HEK293 (cell line): ENCODE measurements around the gene CSNK1G2.

Experiments used
- CTCF ChIP-seq: fragments of 450-650 bp; formaldehyde crosslinking; IDR thresholded peaks from 2 replicates; pipeline ENCODE4 v1.5.1; 2016; ENCODE audit warnings: missing biosample characterization, missing genetic modification characterization
- INSM2 ChIP-seq: fragments of 450-650 bp; formaldehyde crosslinking; IDR thresholded peaks from 2 replicates; pipeline ENCODE4 v1.5.1; 2016; ENCODE audit warnings: missing biosample characterization, missing genetic modification characterization
- MEIS1 ChIP-seq: sonication (generic); formaldehyde crosslinking; IDR thresholded peaks from 2 replicates; pipeline ENCODE4 v1.8.1; 2022; ENCODE audit warnings: missing genetic modification reagents, mild to moderate bottlenecking, borderline replicate concordance
- REST ChIP-seq: fragments of 450-650 bp; formaldehyde crosslinking; IDR thresholded peaks from 2 replicates; pipeline ENCODE4 v1.5.1; 2016; ENCODE audit warnings: missing biosample characterization, missing genetic modification characterization
- SCRT1 ChIP-seq: fragments of 450-650 bp; formaldehyde crosslinking; IDR thresholded peaks from 2 replicates; pipeline ENCODE4 v1.5.1; 2016; ENCODE audit warnings: missing biosample characterization, missing genetic modification characterization, borderline replicate concordance
- SP2 ChIP-seq: fragments of 450-650 bp; formaldehyde crosslinking; IDR thresholded peaks from 2 replicates; pipeline ENCODE4 v1.5.1; 2016; ENCODE audit warnings: missing biosample characterization, missing genetic modification characterization
- ZBTB20 ChIP-seq: fragments of 450-650 bp; formaldehyde crosslinking; IDR thresholded peaks from 2 replicates; pipeline ENCODE4 v1.5.1; 2016; ENCODE audit warnings: missing biosample characterization, missing genetic modification characterization
- ZEB2 ChIP-seq: fragments of 450-650 bp; formaldehyde crosslinking; IDR thresholded peaks from 2 replicates; pipeline ENCODE4 v1.5.1; 2016; ENCODE audit warnings: missing biosample characterization, missing genetic modification characterization
- ZNF138 ChIP-seq: fragments of 450-650 bp; formaldehyde crosslinking; IDR thresholded peaks from 2 replicates; pipeline ENCODE4 v1.5.1; 2016; ENCODE audit warnings: missing biosample characterization, missing genetic modification characterization, borderline replicate concordance
- ZNF274 ChIP-seq, 2 experiments: fragments of 200-500 bp in 1 of 2; fragments of 450-650 bp in 1 of 2; sonication (Bioruptor generic) in 1 of 2; formaldehyde crosslinking in 1 of 2; IDR thresholded peaks; 2 replicates each; pipeline versions ENCODE4 v1.5.1 to v1.6.1; 2014 to 2016; ENCODE audit warnings: borderline replicate concordance in 1 of 2, inconsistent platforms in 1 of 2, low read length in 1 of 2, missing biosample characterization in 1 of 2, missing genetic modification characterization in 1 of 2
- ZNF473 ChIP-seq: fragments of 450-650 bp; formaldehyde crosslinking; IDR thresholded peaks from 2 replicates; pipeline ENCODE4 v1.5.1; 2017; ENCODE audit warnings: missing biosample characterization, missing genetic modification characterization
- ZNF518A ChIP-seq: fragments of 450-650 bp; formaldehyde crosslinking; conservative IDR thresholded peaks from 2 replicates; pipeline ENCODE4 v1.5.1; 2016; ENCODE audit warnings: low read depth, missing biosample characterization, missing genetic modification characterization
- ZNF585B ChIP-seq: fragments of 450-650 bp; formaldehyde crosslinking; IDR thresholded peaks from 2 replicates; pipeline ENCODE4 v1.5.1; 2016; ENCODE audit warnings: missing biosample characterization, missing genetic modification characterization

- TF ChIP-seq ZNF274 (IDR thresholded peaks at IDR 0.05; ENCODE audit: low read length) (no peak), ZNF274 (tag by site-specific recombination; IDR thresholded peaks at IDR 0.05; ENCODE audit: borderline replicate concordance) (no peak), SCRT1 (tag by site-specific recombination) (no peak), REST (tag by site-specific recombination) (no peak), ZBTB20 (tag by site-specific recombination) (no peak), CTCF (tag by site-specific recombination) (no peak), ZNF585B (tag by site-specific recombination) (no peak), INSM2 (tag by site-specific recombination) (no peak), SP2 (tag by site-specific recombination) (no peak), ZNF473 (tag by site-specific recombination) (no peak), ZNF138 (tag by site-specific recombination) (no peak), MEIS1 (CRISPR knock-in tag) (no peak), ZEB2 (tag by site-specific recombination) (no peak), ZNF518A (no peak)
Measured at GRCh38 chr19:1921326-1921725, 19.6 kb upstream of the CSNK1G2 start.
